ENCODE measurements around the gene BMPR2. TPM values are rescaled to one million over a fixed set of nuclear protein-coding genes. Genes with fewer than 3 reads are reported as not detected.

The BMPR2 gene
- total and polyA plus RNA-seq, 2 experiments from 2014 or later: 12.7 to 24.9 TPM

GRCh38 chr2:202599911-202600310 is 223.8 kb downstream of the BMPR2 start:
- no peak for TF ChIP-seq CTCF (IDR thresholded peaks at IDR 0.05; ENCODE audit: low read depth, low read length)
- DNase-seq (ENCODE audit: low read depth in 1 of 2, low spot score in 1 of 2): no peak
- Histone ChIP-seq H3K4me1 (ENCODE audit: low read depth) (no peaks in the 10 kb centered on the region), H3K27me3 (no peaks in the 10 kb centered on the region), H3K4me3 (no peak overlapping the region), H3K36me3 (no peaks in the 10 kb centered on the region), H3K9me3 (ENCODE audit: low read depth) (no peaks in the 10 kb centered on the region), H3K27ac (no peak overlapping the region)

GRCh38 chr2:202604699-202605098 is 228.6 kb downstream of the BMPR2 start:
- no peak for DNase-seq (ENCODE audit: low read depth in 1 of 2, low spot score in 1 of 2)
- H3K4me1 ChIP-seq (ENCODE audit: low read depth): no peaks in the 10 kb centered on the region

GRCh38 chr2:202605174-202605573 is 229.0 kb downstream of the BMPR2 start:
- Histone ChIP-seq H3K36me3 (no peaks in the 10 kb centered on the region), H3K27ac (no peak overlapping the region), H3K4me3 (no peak overlapping the region), H3K27me3 (no peaks in the 10 kb centered on the region), H3K4me1 (ENCODE audit: low read depth) (peaks cover 3% of the 10 kb centered on the region), H3K9me3 (ENCODE audit: low read depth) (no peaks in the 10 kb centered on the region)
- no peak for TF ChIP-seq CTCF (IDR thresholded peaks at IDR 0.05; ENCODE audit: low read depth, low read length)
- DNase-seq (ENCODE audit: low read depth in 1 of 2, low spot score in 1 of 2): no peak

More at GRCh38 chr2:202604699-202605098, 228.6 kb downstream of the BMPR2 start:
- no peak overlapping the region for H3K4me3 ChIP-seq
- H3K27ac ChIP-seq: no peak overlapping the region
- H3K36me3 ChIP-seq: no peaks in the 10 kb centered on the region
- no peaks in the 10 kb centered on the region for H3K27me3 ChIP-seq
- TF ChIP-seq CTCF (IDR thresholded peaks at IDR 0.05; ENCODE audit: low read depth, low read length): no peak
- no peaks in the 10 kb centered on the region for H3K9me3 ChIP-seq (ENCODE audit: low read depth)

DNA sequence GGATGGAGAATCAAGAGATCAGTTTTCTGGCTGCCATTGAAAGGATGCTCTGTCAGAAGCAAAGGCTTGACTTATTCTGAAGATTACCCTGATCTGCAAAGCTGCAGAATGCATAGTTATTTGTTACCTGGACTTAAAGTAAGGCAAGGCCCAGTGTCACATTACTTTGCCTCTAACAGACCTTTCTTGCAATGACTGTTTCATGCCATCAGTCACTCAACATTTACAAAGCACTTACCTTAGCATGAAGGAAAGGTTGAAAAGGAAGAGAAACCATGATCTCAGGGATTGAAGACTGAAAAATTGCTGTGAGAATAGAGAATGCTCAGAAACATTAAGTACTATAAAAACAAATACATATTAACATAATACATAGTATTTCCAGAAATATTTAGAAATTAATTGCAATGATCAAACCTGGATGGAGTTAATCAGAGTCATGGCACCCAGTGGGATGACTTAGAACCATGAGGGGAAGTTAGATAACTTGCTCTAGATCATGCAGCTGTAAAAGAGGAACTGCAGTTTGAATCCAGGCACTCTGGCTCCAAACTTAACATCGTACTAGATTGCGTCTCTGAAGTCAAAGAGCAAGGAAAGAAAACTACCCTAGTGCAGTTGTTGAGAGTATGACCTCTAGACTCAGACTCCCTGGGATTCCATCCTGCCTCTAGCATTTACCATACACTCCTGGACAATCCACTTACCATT is 232.2 kb downstream of the BMPR2 start:
- Histone ChIP-seq H3K27me3 (no peaks in the 10 kb centered on the region), H3K36me3 (no peaks in the 10 kb centered on the region), H3K4me3 (no peak overlapping the region), H3K27ac (no peak overlapping the region), H3K9me3 (ENCODE audit: low read depth) (no peaks in the 10 kb centered on the region), H3K4me1 (ENCODE audit: low read depth) (peaks cover 13% of the 10 kb centered on the region)
- TF ChIP-seq CTCF (IDR thresholded peaks at IDR 0.05; ENCODE audit: low read depth, low read length): no peak
- no peak for DNase-seq (ENCODE audit: low read depth in 1 of 2, low spot score in 1 of 2)

- H3K27ac ChIP-seq: no peak overlapping the region
- no peaks in the 10 kb centered on the region for H3K9me3 ChIP-seq (ENCODE audit: low read depth)
- no peak for TF ChIP-seq CTCF (IDR thresholded peaks at IDR 0.05; ENCODE audit: low read depth, low read length)
- H3K4me3 ChIP-seq: no peak overlapping the region
- no peaks in the 10 kb centered on the region for H3K27me3 ChIP-seq
- no peak for DNase-seq (ENCODE audit: low read depth in 1 of 2, low spot score in 1 of 2)
- peaks cover 13% of the 10 kb centered on the region for H3K4me1 ChIP-seq (ENCODE audit: low read depth)
- no peaks in the 10 kb centered on the region for H3K36me3 ChIP-seq
Observed at GRCh38 chr2:202609381-202610145, 233.4 kb downstream of the BMPR2 start.

Measured in cardiac muscle cell (in vitro differentiated cells and primary cell).